ENCODE measurements around the gene THRSP. TPM values are rescaled to one million over a fixed set of nuclear protein-coding genes. Genes with fewer than 3 reads are reported as not detected.
"Not testable (repeated sequence)": the region's sequence is repeated elsewhere in the genome, so short reads cannot be mapped to it uniquely, and the experiment has no call there.

Gene THRSP, protein sequence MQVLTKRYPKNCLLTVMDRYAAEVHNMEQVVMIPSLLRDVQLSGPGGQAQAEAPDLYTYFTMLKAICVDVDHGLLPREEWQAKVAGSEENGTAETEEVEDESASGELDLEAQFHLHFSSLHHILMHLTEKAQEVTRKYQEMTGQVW
- not detected for total RNA-seq (ENCODE audit: unreplicated experiment)
- long read RNA-seq, result 0 reads

DNA sequence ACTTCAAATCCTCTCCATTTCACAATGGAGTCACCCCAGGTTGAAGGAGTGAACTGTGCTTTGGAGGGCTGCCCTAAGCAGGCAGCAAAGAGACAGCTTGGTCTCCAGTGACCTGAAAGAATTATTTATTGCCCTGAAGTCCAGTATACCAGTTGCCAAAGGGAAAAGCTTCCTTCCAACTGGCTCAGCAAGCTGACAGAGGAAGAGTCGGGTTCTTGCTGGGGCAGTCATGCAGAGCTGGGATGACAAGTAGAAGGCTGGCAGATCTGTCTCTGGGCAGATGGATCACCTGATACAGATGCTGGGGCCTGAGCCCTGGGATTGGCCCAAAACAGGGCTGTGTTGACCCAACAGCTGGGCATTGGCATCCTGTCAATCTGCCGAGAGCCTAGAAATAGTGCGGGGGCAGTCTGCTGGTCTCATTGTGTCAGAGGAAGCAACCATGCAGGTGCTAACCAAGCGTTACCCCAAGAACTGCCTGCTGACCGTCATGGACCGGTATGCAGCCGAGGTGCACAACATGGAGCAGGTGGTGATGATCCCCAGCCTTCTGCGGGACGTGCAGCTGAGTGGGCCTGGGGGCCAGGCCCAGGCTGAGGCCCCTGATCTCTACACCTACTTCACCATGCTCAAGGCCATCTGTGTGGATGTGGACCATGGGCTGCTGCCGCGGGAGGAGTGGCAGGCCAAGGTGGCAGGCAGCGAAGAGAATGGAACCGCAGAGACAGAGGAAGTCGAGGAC, at the start of gene THRSP:
Gene THRSP (plus strand): TSS at position 422 of the 742 bp plus-strand sequence. CDS start 21 bp downstream, at position 443.
- no peak for DNase-seq
- Mint-ChIP-seq H3K4me3 (ENCODE audit: unreplicated experiment) (no peak within 1 kb of the TSS), H3K27ac (ENCODE audit: unreplicated experiment) (no peak within 1 kb of the TSS), H3K4me1 (ENCODE audit: low read depth, unreplicated experiment) (no peaks in the 10 kb centered on the region), H3K9me3 (ENCODE audit: unreplicated experiment) (no peaks in the 10 kb centered on the region), H3K27me3 (ENCODE audit: unreplicated experiment) (no peaks in the 10 kb centered on the region), H3K36me3 (ENCODE audit: unreplicated experiment) (peaks cover 10% of the 10 kb centered on the region)
- TF ChIP-seq, protein P1, sequence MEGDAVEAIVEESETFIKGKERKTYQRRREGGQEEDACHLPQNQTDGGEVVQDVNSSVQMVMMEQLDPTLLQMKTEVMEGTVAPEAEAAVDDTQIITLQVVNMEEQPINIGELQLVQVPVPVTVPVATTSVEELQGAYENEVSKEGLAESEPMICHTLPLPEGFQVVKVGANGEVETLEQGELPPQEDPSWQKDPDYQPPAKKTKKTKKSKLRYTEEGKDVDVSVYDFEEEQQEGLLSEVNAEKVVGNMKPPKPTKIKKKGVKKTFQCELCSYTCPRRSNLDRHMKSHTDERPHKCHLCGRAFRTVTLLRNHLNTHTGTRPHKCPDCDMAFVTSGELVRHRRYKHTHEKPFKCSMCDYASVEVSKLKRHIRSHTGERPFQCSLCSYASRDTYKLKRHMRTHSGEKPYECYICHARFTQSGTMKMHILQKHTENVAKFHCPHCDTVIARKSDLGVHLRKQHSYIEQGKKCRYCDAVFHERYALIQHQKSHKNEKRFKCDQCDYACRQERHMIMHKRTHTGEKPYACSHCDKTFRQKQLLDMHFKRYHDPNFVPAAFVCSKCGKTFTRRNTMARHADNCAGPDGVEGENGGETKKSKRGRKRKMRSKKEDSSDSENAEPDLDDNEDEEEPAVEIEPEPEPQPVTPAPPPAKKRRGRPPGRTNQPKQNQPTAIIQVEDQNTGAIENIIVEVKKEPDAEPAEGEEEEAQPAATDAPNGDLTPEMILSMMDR (IDR thresholded peaks at IDR 0.05; ENCODE audit: partially characterized antibody, unreplicated experiment), result no peak

DNA sequence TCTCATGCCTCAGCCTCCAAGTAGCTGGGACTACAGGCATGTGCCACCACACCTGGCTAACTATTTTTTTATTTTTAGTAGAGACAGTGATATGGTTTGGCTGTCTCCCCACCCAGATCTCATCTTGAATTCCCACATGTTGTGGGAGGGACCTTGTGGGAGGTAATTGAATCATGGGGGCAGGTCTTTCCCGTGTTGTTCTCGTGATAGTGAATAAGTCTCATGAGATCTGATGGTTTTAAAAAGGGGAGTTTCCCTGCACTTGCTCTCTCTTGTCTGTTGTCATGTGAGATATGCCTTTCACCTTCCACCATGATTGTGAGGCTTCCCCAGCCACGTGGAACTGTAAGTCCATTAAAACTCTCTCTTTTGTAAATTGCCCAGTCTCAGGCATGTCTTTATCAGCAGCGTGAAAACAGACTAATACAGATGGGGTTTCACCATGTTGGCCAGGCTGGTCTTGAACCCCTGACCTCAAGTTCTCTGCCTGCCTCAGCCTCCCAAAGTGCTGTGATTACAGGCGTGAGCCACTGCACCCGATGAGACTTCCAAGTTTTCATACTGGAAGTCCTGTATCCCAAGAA, 48.6 kb upstream of the THRSP start:
- not testable (repeated sequence) for H3K27me3 Mint-ChIP-seq (ENCODE audit: unreplicated experiment); H3K4me1 Mint-ChIP-seq (ENCODE audit: low read depth, unreplicated experiment); H3K27ac Mint-ChIP-seq (ENCODE audit: unreplicated experiment); H3K4me3 Mint-ChIP-seq (ENCODE audit: unreplicated experiment); H3K9me3 Mint-ChIP-seq (ENCODE audit: unreplicated experiment); H3K36me3 Mint-ChIP-seq (ENCODE audit: unreplicated experiment); DNase-seq

DNA sequence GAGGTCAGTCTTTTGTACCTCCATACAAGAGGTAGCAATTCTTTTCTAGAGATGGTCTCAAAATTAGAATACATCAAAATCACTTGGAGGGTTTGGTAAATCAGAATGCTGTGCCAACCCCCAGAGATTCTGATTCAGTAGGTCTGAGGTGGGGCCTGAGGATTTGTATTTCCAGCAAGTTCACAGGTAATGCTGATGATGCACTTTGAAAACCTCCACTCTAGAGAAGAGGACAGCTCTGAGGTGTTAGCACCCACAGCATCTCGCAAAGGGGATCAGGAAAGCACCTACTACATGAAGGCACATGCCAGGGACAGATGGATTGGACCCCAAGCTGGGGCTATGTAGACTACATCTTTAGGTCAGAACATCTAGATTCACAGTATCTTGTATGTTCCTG, 47.8 kb upstream of the THRSP start:
- H3K27ac Mint-ChIP-seq (ENCODE audit: unreplicated experiment), result no peak overlapping the region

DNA sequence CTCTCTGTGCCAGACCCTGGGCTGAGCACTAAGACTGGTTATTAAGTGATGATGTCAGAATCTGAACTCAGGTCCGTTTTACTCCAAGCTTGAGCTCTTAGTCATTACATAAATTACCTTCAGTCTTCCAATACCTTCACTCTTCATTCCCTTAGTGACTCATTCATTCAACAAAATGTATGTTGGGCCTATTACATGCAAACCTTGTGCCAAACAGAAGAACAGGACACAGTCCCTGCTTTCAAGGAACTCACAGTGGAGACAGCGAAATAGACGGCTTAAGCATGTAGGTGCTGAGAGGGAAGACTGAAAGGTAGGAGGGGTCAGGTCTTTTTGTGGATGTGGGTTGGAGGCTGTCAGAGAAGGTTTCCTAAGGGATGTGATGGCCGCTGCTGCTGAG, 43.9 kb upstream of the THRSP start:
- Mint-ChIP-seq H3K4me3 (ENCODE audit: unreplicated experiment) (no peak overlapping the region), H3K27me3 (ENCODE audit: unreplicated experiment) (peaks cover 12% of the 10 kb centered on the region), H3K4me1 (ENCODE audit: low read depth, unreplicated experiment) (no peaks in the 10 kb centered on the region), H3K9me3 (ENCODE audit: unreplicated experiment) (no peaks in the 10 kb centered on the region), H3K36me3 (ENCODE audit: unreplicated experiment) (no peaks in the 10 kb centered on the region), H3K27ac (ENCODE audit: unreplicated experiment) (no peak overlapping the region)
- TF ChIP-seq, protein P1 (IDR thresholded peaks at IDR 0.05; ENCODE audit: partially characterized antibody, unreplicated experiment), result no peak
- no peak for DNase-seq

More for the DNA sequence above, 47.8 kb upstream of the THRSP start:
- DNase-seq, result no peak
- Mint-ChIP-seq H3K27me3 (ENCODE audit: unreplicated experiment) (peaks cover 3% of the 10 kb centered on the region), H3K36me3 (ENCODE audit: unreplicated experiment) (no peaks in the 10 kb centered on the region), H3K9me3 (ENCODE audit: unreplicated experiment) (no peaks in the 10 kb centered on the region), H3K4me1 (ENCODE audit: low read depth, unreplicated experiment) (no peaks in the 10 kb centered on the region), H3K4me3 (ENCODE audit: unreplicated experiment) (no peak overlapping the region)
- TF ChIP-seq, protein P1 (IDR thresholded peaks at IDR 0.05; ENCODE audit: partially characterized antibody, unreplicated experiment), result no peak

DNA sequence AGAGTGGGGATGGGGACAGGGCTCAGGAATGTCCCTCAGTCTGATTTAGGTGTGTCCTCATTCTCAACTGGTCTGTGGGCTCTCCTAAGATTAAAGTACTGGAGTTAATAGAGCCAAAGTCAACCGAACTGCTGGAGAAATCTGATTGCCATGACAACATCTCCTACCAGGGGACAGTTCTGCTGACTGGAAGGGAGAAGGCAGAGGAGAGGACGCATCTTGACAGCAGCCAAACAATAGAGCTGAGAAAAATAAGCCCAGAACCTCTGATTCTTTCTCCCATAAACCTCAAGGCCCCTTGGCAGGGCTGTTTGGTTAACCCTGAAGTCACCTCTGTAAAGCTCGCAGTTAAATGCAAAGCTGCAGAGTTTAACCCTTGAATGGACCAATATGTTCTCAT, 43.4 kb upstream of the THRSP start:
- no peaks in the 10 kb centered on the region for H3K4me1 Mint-ChIP-seq (ENCODE audit: low read depth, unreplicated experiment)
- TF ChIP-seq, protein P1 (IDR thresholded peaks at IDR 0.05; ENCODE audit: partially characterized antibody, unreplicated experiment), result no peak
- no peaks in the 10 kb centered on the region for H3K9me3 Mint-ChIP-seq (ENCODE audit: unreplicated experiment)
- H3K4me3 Mint-ChIP-seq (ENCODE audit: unreplicated experiment), result no peak overlapping the region
- peaks cover 12% of the 10 kb centered on the region for H3K27me3 Mint-ChIP-seq (ENCODE audit: unreplicated experiment)
- DNase-seq, result no peak
- H3K36me3 Mint-ChIP-seq (ENCODE audit: unreplicated experiment), result no peaks in the 10 kb centered on the region
- H3K27ac Mint-ChIP-seq (ENCODE audit: unreplicated experiment), result no peak overlapping the region
